Spleen (tissue), 7 donors: ENCODE results near the gene TUT7.

Experiments
- POLR2A ChIP-seq, 3 donors: fragments of 450-650 bp; IDR thresholded peaks; one replicate each; pipeline ENCODE4 v1.5.1; 2017; ENCODE audit warnings: antibody characterized with exemption in 3 of 3, mild to moderate bottlenecking in 1 of 3
- TF ChIP-seq, protein P1 (sequence below), 11 experiments: fragments of 200-600 bp in 7 of 11; fragments of 450-650 bp in 4 of 11; sonication (generic) in 4 of 11; IDR thresholded peaks in 8 of 11; conservative IDR thresholded peaks in 3 of 11; 1 replicate in 7 of 11; 2 replicates in 4 of 11; pipeline versions ENCODE4 v1.4.0 to v1.8.0; 2016 to 2021; ENCODE audit warnings: antibody characterized with exemption in 11 of 11, inconsistent platforms in 4 of 11, mild to moderate bottlenecking in 1 of 11
- donor health status: DM: no; HTN: no; CAD: no; lungs with moderate emphysema.
- donor health status: DM: no; HTN: no; CAD: no.
- donor health status: DM: no; HTN: no; CAD: no.

DNA sequence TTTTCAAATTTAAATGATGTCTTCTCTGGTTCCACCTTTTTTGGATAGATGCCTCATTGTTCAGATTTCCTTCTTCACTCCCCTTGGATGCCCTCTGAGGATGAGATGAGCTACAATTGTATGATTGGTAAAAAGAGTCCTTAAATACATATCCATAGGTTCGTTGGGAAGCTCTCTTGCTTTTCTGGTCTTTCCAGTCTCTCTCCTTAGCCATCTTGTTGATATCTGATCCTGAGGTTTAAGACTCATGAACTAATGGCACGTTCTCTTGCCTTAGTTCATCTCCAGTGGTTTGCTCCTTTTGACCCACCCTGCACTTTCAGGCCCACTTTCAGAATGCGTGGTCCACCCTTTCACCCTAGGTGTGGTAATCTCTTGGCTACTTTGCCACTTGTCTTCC lies 33.2 kb upstream of the TUT7 start:
- TF ChIP-seq, protein P1, sequence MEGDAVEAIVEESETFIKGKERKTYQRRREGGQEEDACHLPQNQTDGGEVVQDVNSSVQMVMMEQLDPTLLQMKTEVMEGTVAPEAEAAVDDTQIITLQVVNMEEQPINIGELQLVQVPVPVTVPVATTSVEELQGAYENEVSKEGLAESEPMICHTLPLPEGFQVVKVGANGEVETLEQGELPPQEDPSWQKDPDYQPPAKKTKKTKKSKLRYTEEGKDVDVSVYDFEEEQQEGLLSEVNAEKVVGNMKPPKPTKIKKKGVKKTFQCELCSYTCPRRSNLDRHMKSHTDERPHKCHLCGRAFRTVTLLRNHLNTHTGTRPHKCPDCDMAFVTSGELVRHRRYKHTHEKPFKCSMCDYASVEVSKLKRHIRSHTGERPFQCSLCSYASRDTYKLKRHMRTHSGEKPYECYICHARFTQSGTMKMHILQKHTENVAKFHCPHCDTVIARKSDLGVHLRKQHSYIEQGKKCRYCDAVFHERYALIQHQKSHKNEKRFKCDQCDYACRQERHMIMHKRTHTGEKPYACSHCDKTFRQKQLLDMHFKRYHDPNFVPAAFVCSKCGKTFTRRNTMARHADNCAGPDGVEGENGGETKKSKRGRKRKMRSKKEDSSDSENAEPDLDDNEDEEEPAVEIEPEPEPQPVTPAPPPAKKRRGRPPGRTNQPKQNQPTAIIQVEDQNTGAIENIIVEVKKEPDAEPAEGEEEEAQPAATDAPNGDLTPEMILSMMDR (IDR thresholded peaks at IDR 0.05 in 8 of 11, conservative IDR thresholded peaks at IDR 0.05 in 3 of 11): no peak
- no peak for TF ChIP-seq POLR2A (IDR thresholded peaks at IDR 0.05)
